Measurements from ENCODE around the gene GABARAP. TPM values are rescaled to one million over a fixed set of nuclear protein-coding genes. Genes with fewer than 3 reads are reported as not detected.

GABARAP gene
- polyA plus RNA-seq, 1 donor from 2014 or later: 1,138 TPM

GRCh38 chr17:7205561-7205960 is 36.7 kb downstream of the GABARAP start:
- Mint-ChIP-seq H3K27ac (peak overlapping the region; percentile 92 to 98 (median 98)), H3K36me3 (peaks cover 2% of the 10 kb centered on the region), H3K4me3 (peak overlapping the region; percentile 84 to 97 (median 90)), H3K27me3 (no peaks in the 10 kb centered on the region), H3K4me1 (peaks cover 17 to 18% (median 18%) of the 10 kb centered on the region in 3 donors), H3K9me3 (no peaks in the 10 kb centered on the region)

- Mint-ChIP-seq H3K36me3 (peaks cover 2% of the 10 kb centered on the region), H3K27ac (peak overlapping the region; percentile 92 to 98 (median 98)), H3K4me3 (peak overlapping the region; percentile 84 to 97 (median 90)), H3K27me3 (no peaks in the 10 kb centered on the region), H3K9me3 (no peaks in the 10 kb centered on the region), H3K4me1 (peaks cover 17 to 18% (median 18%) of the 10 kb centered on the region in 3 donors)
These were observed 37.3 kb downstream of the GABARAP start for GRCh38 chr17:7204828-7205461.

- Mint-ChIP-seq H3K4me3 (peak overlapping the region; percentile 84 to 97 (median 90)), H3K4me1 (peaks cover 17 to 18% (median 18%) of the 10 kb centered on the region in 3 donors), H3K27me3 (no peaks in the 10 kb centered on the region), H3K27ac (peak overlapping the region; percentile 92 to 98 (median 98)), H3K36me3 (peaks cover 2% of the 10 kb centered on the region), H3K9me3 (no peaks in the 10 kb centered on the region)
These were observed 37.9 kb downstream of the GABARAP start for GRCh38 chr17:7204336-7204735.

GRCh38 chr17:7203391-7203790 is 38.9 kb downstream of the GABARAP start:
- Mint-ChIP-seq H3K4me3 (peak overlapping the region in 3 of 4 donors; percentile 3 to 39 (median 16)), H3K4me1 (peaks cover 17 to 18% (median 18%) of the 10 kb centered on the region in 3 donors), H3K9me3 (no peaks in the 10 kb centered on the region), H3K27me3 (no peaks in the 10 kb centered on the region), H3K27ac (peak overlapping the region; percentile 46 to 95 (median 94)), H3K36me3 (peaks cover 2% of the 10 kb centered on the region)

GRCh38 chr17:7196651-7197401 is 45.4 kb downstream of the GABARAP start:
- Mint-ChIP-seq H3K4me1 (no peaks in the 10 kb centered on the region), H3K4me3 (no peak overlapping the region), H3K27ac (no peak overlapping the region), H3K36me3 (peaks cover 1% of the 10 kb centered on the region), H3K27me3 (no peaks in the 10 kb centered on the region), H3K9me3 (peaks cover 0 to 2% (median 0%) of the 10 kb centered on the region in 3 donors)

GRCh38 chr17:7195971-7196370 is 46.3 kb downstream of the GABARAP start:
- Mint-ChIP-seq H3K9me3 (peaks cover 0 to 2% (median 0%) of the 10 kb centered on the region in 3 donors), H3K27ac (peak overlapping the region in 1 of 3 donors; percentile 19), H3K4me1 (no peaks in the 10 kb centered on the region), H3K36me3 (peaks cover 1% of the 10 kb centered on the region), H3K4me3 (no peak overlapping the region), H3K27me3 (no peaks in the 10 kb centered on the region)

- Mint-ChIP-seq H3K36me3 (peaks cover 1% of the 10 kb centered on the region), H3K9me3 (peaks cover 0 to 2% (median 0%) of the 10 kb centered on the region in 3 donors), H3K27ac (no peak overlapping the region), H3K4me1 (no peaks in the 10 kb centered on the region), H3K4me3 (no peak overlapping the region), H3K27me3 (no peaks in the 10 kb centered on the region)
These were observed 49.8 kb downstream of the GABARAP start for GRCh38 chr17:7192271-7192937.

GRCh38 chr17:7191571-7192270 is 50.5 kb downstream of the GABARAP start:
- Mint-ChIP-seq H3K4me1 (no peaks in the 10 kb centered on the region), H3K9me3 (peaks cover 0 to 2% (median 0%) of the 10 kb centered on the region in 3 donors), H3K36me3 (peaks cover 1% of the 10 kb centered on the region), H3K27me3 (no peaks in the 10 kb centered on the region), H3K27ac (no peak overlapping the region), H3K4me3 (no peak overlapping the region)

GRCh38 chr17:7191069-7191468 is 51.2 kb downstream of the GABARAP start:
- no peak overlapping the region for H3K4me3 Mint-ChIP-seq
- no peak overlapping the region for H3K27ac Mint-ChIP-seq
- peaks cover 0 to 4% (median 0%) of the 10 kb centered on the region in 3 donors for H3K4me1 Mint-ChIP-seq
- H3K36me3 Mint-ChIP-seq: peaks cover 1% of the 10 kb centered on the region
- H3K27me3 Mint-ChIP-seq: no peaks in the 10 kb centered on the region
- peaks cover 0 to 2% (median 0%) of the 10 kb centered on the region in 3 donors for H3K9me3 Mint-ChIP-seq

GRCh38 chr17:7190276-7190917 is 51.9 kb downstream of the GABARAP start:
- peaks cover 1% of the 10 kb centered on the region for H3K36me3 Mint-ChIP-seq
- H3K27me3 Mint-ChIP-seq: no peaks in the 10 kb centered on the region
- H3K4me1 Mint-ChIP-seq: peaks cover 0 to 4% (median 0%) of the 10 kb centered on the region in 3 donors
- peaks cover 0 to 2% (median 0%) of the 10 kb centered on the region in 3 donors for H3K9me3 Mint-ChIP-seq
- H3K4me3 Mint-ChIP-seq: no peak overlapping the region
- no peak overlapping the region for H3K27ac Mint-ChIP-seq

Other genes starting within 250 kb of the GABARAP start
- 1.4 TPM for gene ALOX12, start 246.4 kb downstream of the GABARAP start, polyA plus RNA-seq
- gene RNASEK, start 229.8 kb downstream of the GABARAP start, polyA plus RNA-seq: 984 TPM
- 0.33 TPM for gene BCL6B, start 219.4 kb downstream of the GABARAP start, polyA plus RNA-seq
- 3.3 TPM for gene SLC16A13, start 206.4 kb downstream of the GABARAP start, polyA plus RNA-seq
- 3.4 TPM for gene SLC16A11, start 198.4 kb downstream of the GABARAP start, polyA plus RNA-seq
- not detected for gene CLEC10A, start 162.2 kb downstream of the GABARAP start, polyA plus RNA-seq
- 0.60 TPM for gene ASGR2, start 127.6 kb downstream of the GABARAP start, polyA plus RNA-seq
- gene ASGR1, start 63.1 kb downstream of the GABARAP start, polyA plus RNA-seq: 0.50 TPM
- 0.38 TPM for gene DLG4, start 22.6 kb downstream of the GABARAP start, polyA plus RNA-seq
- gene ACADVL, start 22.5 kb downstream of the GABARAP start, polyA plus RNA-seq: 88.6 TPM
- 32.3 TPM for gene DVL2, start 7.9 kb downstream of the GABARAP start, polyA plus RNA-seq
- 38.2 TPM for gene PHF23, start 3.0 kb downstream of the GABARAP start, polyA plus RNA-seq
- 48.7 TPM for gene CTDNEP1, start 9.3 kb upstream of the GABARAP start, polyA plus RNA-seq
- 86.8 TPM for gene ELP5, start 9.8 kb upstream of the GABARAP start, polyA plus RNA-seq
- 1.2 TPM for gene CLDN7, start 20.0 kb upstream of the GABARAP start, polyA plus RNA-seq
- gene SLC2A4, start 39.3 kb upstream of the GABARAP start, polyA plus RNA-seq: not detected
- gene YBX2, start 52.2 kb upstream of the GABARAP start, polyA plus RNA-seq: not detected
- 221 TPM for gene EIF5A, start 65.2 kb upstream of the GABARAP start, polyA plus RNA-seq
- 128 TPM for gene GPS2, start 72.9 kb upstream of the GABARAP start, polyA plus RNA-seq
- 1.7 TPM for gene NEURL4, start 86.9 kb upstream of the GABARAP start, polyA plus RNA-seq
- gene ACAP1, start 94.1 kb upstream of the GABARAP start, polyA plus RNA-seq: 251 TPM
- 6.8 TPM for gene KCTD11, start 109.7 kb upstream of the GABARAP start, polyA plus RNA-seq
- not detected for gene TMEM95, start 112.7 kb upstream of the GABARAP start, polyA plus RNA-seq
- gene TNK1, start 138.6 kb upstream of the GABARAP start, polyA plus RNA-seq: 4.4 TPM
- gene PLSCR3, start 152.1 kb upstream of the GABARAP start, polyA plus RNA-seq: 113 TPM
- 84.7 TPM for gene TMEM256, start 161.6 kb upstream of the GABARAP start, polyA plus RNA-seq
- gene NLGN2, start 165.4 kb upstream of the GABARAP start, polyA plus RNA-seq: not detected
- not detected for gene SPEM1, start 177.9 kb upstream of the GABARAP start, polyA plus RNA-seq
- not detected for gene SPEM2, start 183.2 kb upstream of the GABARAP start, polyA plus RNA-seq
- gene SPEM3, start 186.4 kb upstream of the GABARAP start, polyA plus RNA-seq: not detected
- 25.5 TPM for gene TMEM102, start 193.0 kb upstream of the GABARAP start, polyA plus RNA-seq
- not detected for gene FGF11, start 197.1 kb upstream of the GABARAP start, polyA plus RNA-seq
- gene CHRNB1, start 202.6 kb upstream of the GABARAP start, polyA plus RNA-seq: 13.8 TPM
- gene ZBTB4, start 237.2 kb upstream of the GABARAP start, polyA plus RNA-seq: 15.9 TPM
- gene SLC35G6, start 239.0 kb upstream of the GABARAP start, polyA plus RNA-seq: not detected
- 55.7 TPM for gene POLR2A, start 241.9 kb upstream of the GABARAP start, polyA plus RNA-seq

All from IgD-negative memory B cell (primary cell).